Gastrocnemius medialis (tissue), 4 donors: ENCODE results near the gene ADRA2B. TPM values are rescaled to one million over a fixed set of nuclear protein-coding genes. Genes with fewer than 3 reads are reported as not detected.

Source experiments
- ATAC-seq, 2 donors: fragments of 150-250 bp; one replicate each; pipeline ENCODE4 v1.9.1; 2016
- DNase-seq, 2 donors: peaks; one replicate each; pipeline ENCODE4 v3.0.0-alpha.2; 2019
- H3K27ac ChIP-seq, 4 donors: fragments of 200-600 bp; sonication (generic); 1 replicate in 1 of 4; 2 replicates in 3 of 4; pipeline ENCODE4 v1.5.1; 2016 to 2018; ENCODE audit warnings: mild to moderate bottlenecking in 2 of 4, moderate library complexity in 1 of 4
- H3K27me3 ChIP-seq, 3 donors: fragments of 200-600 bp; sonication (generic) in 2 of 3; 1 replicate in 1 of 3; 2 replicates in 2 of 3; pipeline versions ENCODE4 v1.5.1 to v1.6.0; 2016 to 2019; ENCODE audit warnings: mild to moderate bottlenecking in 1 of 3, moderate library complexity in 1 of 3
- H3K36me3 ChIP-seq, 2 donors: fragments of 200-600 bp; sonication (generic) in 1 of 2; one replicate each; pipeline ENCODE4 v1.5.1; 2017 to 2018
- H3K4me1 ChIP-seq, 2 donors: fragments of 200-600 bp; sonication (generic) in 1 of 2; one replicate each; pipeline ENCODE4 v1.5.1; 2016 to 2017; ENCODE audit warnings: mild to moderate bottlenecking in 2 of 2
- H3K4me3 ChIP-seq, 4 donors: fragments of 200-600 bp; sonication (generic) in 3 of 4; 1 replicate in 1 of 4; 2 replicates in 3 of 4; pipeline ENCODE4 v1.5.1; 2016 to 2019; ENCODE audit warnings: mild to moderate bottlenecking in 2 of 4
- H3K9me3 ChIP-seq, 3 donors: fragments of 200-600 bp; sonication (generic) in 2 of 3; 1 replicate in 1 of 3; 2 replicates in 2 of 3; pipeline ENCODE4 v1.5.1; 2016 to 2019
- POLR2A ChIP-seq, 2 donors: fragments of 450-650 bp; IDR thresholded peaks; one replicate each; pipeline ENCODE4 v1.6.1; 2017; ENCODE audit warnings: antibody characterized with exemption in 2 of 2, mild to moderate bottlenecking in 2 of 2, moderate library complexity in 2 of 2
- in situ Hi-C, 4 donors: fragments of 200-750 bp; cut with MboI; loops; one replicate each; pipeline versions ENCODE4 v1.15.0 to v1.8.0; 2017; ENCODE audit warnings: low sequenced_read_pairs in 4 of 4
- intact Hi-C: fragments of 100-400 bp; cut with DNase I; formaldehyde crosslinking; loops from one replicate; pipeline ENCODE4 v1.15.1; 2023; ENCODE audit warnings: low total_unique reads
- total RNA-seq, 4 donors: library from RNA; depleted of rRNA; stranded (reverse); fragments of >200 nt; gene quantifications; one replicate each; pipeline versions ENCODE4 v1.1.0 to v1.2.3, GENCODE V29; 2016
- TF ChIP-seq, protein P1 (sequence below), 5 experiments: fragments of 450-650 bp in 3 of 5; fragments of 200-600 bp in 2 of 5; sonication (generic) in 2 of 5; IDR thresholded peaks in 4 of 5; conservative IDR thresholded peaks in 1 of 5; 1 replicate in 4 of 5; 2 replicates in 1 of 5; pipeline ENCODE4 v1.5.1; 2016 to 2019; ENCODE audit warnings: antibody characterized with exemption in 5 of 5, mild to moderate bottlenecking in 3 of 5, moderate library complexity in 3 of 5

The ADRA2B gene
- total RNA-seq, 4 donors from 2014 or later, result 2.4 to 5.6 (median 3.6) TPM

DNA sequence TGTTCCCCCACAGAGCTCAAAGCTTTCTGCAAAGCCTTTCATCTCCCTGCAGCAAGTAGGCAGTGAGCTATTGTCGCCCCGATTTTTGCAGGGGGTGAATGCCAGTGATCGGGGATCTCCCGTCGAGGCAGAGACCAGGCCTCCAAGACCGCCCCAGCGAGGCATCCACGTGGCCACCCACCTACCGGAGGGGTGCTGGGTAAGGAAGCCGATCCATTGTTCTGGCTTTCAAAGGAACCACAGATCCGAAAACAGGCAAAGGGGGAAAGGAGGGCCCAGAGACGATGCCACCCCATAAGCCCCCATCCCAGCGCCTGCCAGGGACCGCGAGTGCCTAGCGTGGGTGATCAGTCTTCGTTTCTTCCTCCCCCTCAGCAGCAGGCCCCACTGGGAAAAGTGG, 2.4 kb downstream of the ADRA2B start:
- no peak for DNase-seq
- ATAC-seq, result no peak
- in situ Hi-C loops (loop anchor here in 2 of 4 donors (25.0 kb wide), 1 partner anchor 102 kb away; no protein-coding TSS in a partner anchor), intact Hi-C loops (no loop called here)
- Histone ChIP-seq H3K27ac (peak overlapping the region; percentile 38 to 72 (median 68)), H3K4me1 (peaks cover 4 to 5% of the 10 kb centered on the region in 2 donors), H3K36me3 (no peaks in the 10 kb centered on the region), H3K27me3 (peaks cover 16 to 20% (median 18%) of the 10 kb centered on the region in 3 donors), H3K9me3 (no peaks in the 10 kb centered on the region), H3K4me3 (peak overlapping the region in 3 of 4 donors; percentile 28 to 57 (median 30))
- no peak for TF ChIP-seq POLR2A (IDR thresholded peaks at IDR 0.05)

DNA sequence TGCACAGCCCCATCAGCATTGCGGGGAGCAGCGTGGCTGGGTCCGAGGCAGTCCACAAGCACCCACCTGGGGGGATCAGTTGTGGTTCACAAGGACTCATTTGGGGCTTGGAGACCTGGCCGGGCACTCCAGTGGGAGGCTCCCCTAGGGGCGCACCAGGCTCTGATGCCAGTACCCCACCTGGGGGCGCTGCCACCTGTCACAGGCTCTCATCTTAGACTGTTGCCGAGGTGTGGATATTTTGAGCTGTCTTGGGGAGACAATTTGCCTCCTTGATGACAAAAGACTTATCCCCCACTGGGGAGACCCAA, 3.0 kb downstream of the ADRA2B start:
- Histone ChIP-seq H3K27me3 (peaks cover 16 to 20% (median 18%) of the 10 kb centered on the region in 3 donors), H3K4me1 (peaks cover 4 to 5% of the 10 kb centered on the region in 2 donors), H3K36me3 (no peaks in the 10 kb centered on the region), H3K27ac (peak overlapping the region; percentile 1 to 72 (median 68)), H3K9me3 (no peaks in the 10 kb centered on the region), H3K4me3 (peak overlapping the region in 2 of 4 donors; percentile 17 to 57)
- DNase-seq, result no peak
- intact Hi-C loops, result no loop called here
- ATAC-seq, result no peak
- in situ Hi-C loops, result loop anchor here in 2 of 4 donors (25.0 kb wide), 1 partner anchor 101 kb away; no protein-coding TSS in a partner anchor
- no peak for TF ChIP-seq POLR2A (IDR thresholded peaks at IDR 0.05)
- TF ChIP-seq, protein P1, sequence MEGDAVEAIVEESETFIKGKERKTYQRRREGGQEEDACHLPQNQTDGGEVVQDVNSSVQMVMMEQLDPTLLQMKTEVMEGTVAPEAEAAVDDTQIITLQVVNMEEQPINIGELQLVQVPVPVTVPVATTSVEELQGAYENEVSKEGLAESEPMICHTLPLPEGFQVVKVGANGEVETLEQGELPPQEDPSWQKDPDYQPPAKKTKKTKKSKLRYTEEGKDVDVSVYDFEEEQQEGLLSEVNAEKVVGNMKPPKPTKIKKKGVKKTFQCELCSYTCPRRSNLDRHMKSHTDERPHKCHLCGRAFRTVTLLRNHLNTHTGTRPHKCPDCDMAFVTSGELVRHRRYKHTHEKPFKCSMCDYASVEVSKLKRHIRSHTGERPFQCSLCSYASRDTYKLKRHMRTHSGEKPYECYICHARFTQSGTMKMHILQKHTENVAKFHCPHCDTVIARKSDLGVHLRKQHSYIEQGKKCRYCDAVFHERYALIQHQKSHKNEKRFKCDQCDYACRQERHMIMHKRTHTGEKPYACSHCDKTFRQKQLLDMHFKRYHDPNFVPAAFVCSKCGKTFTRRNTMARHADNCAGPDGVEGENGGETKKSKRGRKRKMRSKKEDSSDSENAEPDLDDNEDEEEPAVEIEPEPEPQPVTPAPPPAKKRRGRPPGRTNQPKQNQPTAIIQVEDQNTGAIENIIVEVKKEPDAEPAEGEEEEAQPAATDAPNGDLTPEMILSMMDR (IDR thresholded peaks at IDR 0.05 in 4 of 5, conservative IDR thresholded peaks at IDR 0.05 in 1 of 5), result no peak

- H3K4me3 ChIP-seq, result peak overlapping the region in 2 of 4 donors; percentile 17 to 57
- H3K4me1 ChIP-seq, result peaks cover 4 to 5% of the 10 kb centered on the region in 2 donors
- peak overlapping the region; percentile 29 to 72 (median 68) for H3K27ac ChIP-seq
- no peaks in the 10 kb centered on the region for H3K9me3 ChIP-seq
- in situ Hi-C loops, result loop anchor here in 2 of 4 donors (25.0 kb wide), 1 partner anchor 100 kb away; no protein-coding TSS in a partner anchor
- ATAC-seq, result no peak
- no peak for TF ChIP-seq POLR2A (IDR thresholded peaks at IDR 0.05)
- TF ChIP-seq, protein P1 (IDR thresholded peaks at IDR 0.05 in 4 of 5, conservative IDR thresholded peaks at IDR 0.05 in 1 of 5), result no peak
- DNase-seq, result no peak
- peaks cover 16 to 20% (median 18%) of the 10 kb centered on the region in 3 donors for H3K27me3 ChIP-seq
- no peaks in the 10 kb centered on the region for H3K36me3 ChIP-seq
- intact Hi-C loops, result no loop called here
Measured at GRCh38 chr2:96112501-96113366, 3.6 kb downstream of the ADRA2B start.

- in situ Hi-C loops (loop anchor here in 2 of 4 donors (25.0 kb wide), 1 partner anchor 100 kb away; no protein-coding TSS in a partner anchor), intact Hi-C loops (no loop called here)
- Histone ChIP-seq H3K4me3 (no peak overlapping the region), H3K4me1 (no peaks in the 10 kb centered on the region), H3K9me3 (no peaks in the 10 kb centered on the region), H3K36me3 (no peaks in the 10 kb centered on the region), H3K27ac (peak overlapping the region; percentile 29 to 69 (median 60)), H3K27me3 (peaks cover 16 to 20% (median 18%) of the 10 kb centered on the region in 3 donors)
- no peak for ATAC-seq
- peak in 1 of 2 donors; percentile 9 for DNase-seq
- TF ChIP-seq, protein P1 (IDR thresholded peaks at IDR 0.05 in 4 of 5, conservative IDR thresholded peaks at IDR 0.05 in 1 of 5), result no peak
- TF ChIP-seq POLR2A (IDR thresholded peaks at IDR 0.05), result no peak
Measured at GRCh38 chr2:96111823-96112500, 4.4 kb downstream of the ADRA2B start.
